ENCODE results near the gene KCNQ4.

- TF ChIP-seq YY1 (IDR thresholded peaks at IDR 0.05; ENCODE audit: insufficient read depth, insufficient read length): no peak
- no peak for TF ChIP-seq ZNF274 (IDR thresholded peaks at IDR 0.05; ENCODE audit: low read depth, low read length)
- no peak for TF ChIP-seq SUZ12 (IDR thresholded peaks at IDR 0.05; ENCODE audit: extremely low read depth, insufficient read depth, insufficient read length)
These were observed 19.6 kb upstream of the KCNQ4 start for GRCh38 chr1:40763742-40764532.

Data from NT2/D1 (cell line).